ENCODE data around the gene HOXC6.

DNA sequence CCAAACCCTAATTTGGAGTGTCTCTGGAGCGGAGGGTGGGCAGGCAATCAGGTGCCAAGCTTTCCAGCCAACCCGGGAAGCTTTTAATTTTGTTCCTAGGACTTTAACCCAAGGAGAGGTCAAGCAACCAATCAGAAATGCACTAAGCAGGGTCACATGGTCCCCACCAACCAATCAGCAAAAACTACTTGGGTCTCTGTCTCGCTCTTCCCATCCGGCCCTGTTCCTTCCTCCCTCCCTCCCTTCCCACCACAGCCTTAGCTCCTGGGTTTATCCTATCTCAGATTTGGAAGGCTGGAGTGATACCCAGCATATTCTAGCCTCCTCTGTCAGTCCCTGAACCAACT is 11.9 kb downstream of the HOXC6 start:
- no peak for TF ChIP-seq POLR2A (IDR thresholded peaks at IDR 0.05)
- TF ChIP-seq, protein P1, sequence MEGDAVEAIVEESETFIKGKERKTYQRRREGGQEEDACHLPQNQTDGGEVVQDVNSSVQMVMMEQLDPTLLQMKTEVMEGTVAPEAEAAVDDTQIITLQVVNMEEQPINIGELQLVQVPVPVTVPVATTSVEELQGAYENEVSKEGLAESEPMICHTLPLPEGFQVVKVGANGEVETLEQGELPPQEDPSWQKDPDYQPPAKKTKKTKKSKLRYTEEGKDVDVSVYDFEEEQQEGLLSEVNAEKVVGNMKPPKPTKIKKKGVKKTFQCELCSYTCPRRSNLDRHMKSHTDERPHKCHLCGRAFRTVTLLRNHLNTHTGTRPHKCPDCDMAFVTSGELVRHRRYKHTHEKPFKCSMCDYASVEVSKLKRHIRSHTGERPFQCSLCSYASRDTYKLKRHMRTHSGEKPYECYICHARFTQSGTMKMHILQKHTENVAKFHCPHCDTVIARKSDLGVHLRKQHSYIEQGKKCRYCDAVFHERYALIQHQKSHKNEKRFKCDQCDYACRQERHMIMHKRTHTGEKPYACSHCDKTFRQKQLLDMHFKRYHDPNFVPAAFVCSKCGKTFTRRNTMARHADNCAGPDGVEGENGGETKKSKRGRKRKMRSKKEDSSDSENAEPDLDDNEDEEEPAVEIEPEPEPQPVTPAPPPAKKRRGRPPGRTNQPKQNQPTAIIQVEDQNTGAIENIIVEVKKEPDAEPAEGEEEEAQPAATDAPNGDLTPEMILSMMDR (IDR thresholded peaks at IDR 0.05): no peak
